Measurements from ENCODE around the gene EPHA4.

Gene EPHA4

DNA sequence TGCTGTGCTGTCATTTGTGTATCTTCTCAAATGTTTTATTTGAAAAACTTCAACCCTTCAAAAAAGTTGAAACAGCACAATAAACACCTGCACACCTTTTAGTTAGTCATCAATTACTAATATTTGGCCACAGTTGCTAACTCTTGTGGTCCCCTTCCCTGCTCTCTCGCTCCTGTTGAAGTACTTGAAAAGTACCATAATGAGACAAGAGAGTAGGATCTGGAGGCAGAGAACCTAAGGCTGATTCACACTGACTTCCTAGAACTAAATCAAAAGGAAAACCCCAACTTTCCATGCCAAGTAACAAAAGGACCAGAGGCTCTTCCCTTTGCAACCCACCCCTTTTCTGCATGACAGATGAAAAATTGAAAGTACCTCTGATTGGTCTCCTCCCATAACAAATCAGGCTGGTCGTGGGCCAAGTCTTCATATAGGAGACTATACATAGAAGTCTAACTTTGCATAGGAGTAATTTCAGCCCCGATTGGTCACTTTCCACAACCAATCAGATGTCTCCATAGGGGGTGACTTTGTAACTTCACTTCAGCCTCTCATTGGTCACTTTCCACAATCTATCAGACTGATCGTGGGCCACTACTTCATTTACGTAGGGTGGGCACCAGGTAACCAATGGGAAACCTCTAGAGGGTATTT is 179.7 kb downstream of the EPHA4 start:
- no peak for DNase-seq (ENCODE audit: low read depth)

DNA sequence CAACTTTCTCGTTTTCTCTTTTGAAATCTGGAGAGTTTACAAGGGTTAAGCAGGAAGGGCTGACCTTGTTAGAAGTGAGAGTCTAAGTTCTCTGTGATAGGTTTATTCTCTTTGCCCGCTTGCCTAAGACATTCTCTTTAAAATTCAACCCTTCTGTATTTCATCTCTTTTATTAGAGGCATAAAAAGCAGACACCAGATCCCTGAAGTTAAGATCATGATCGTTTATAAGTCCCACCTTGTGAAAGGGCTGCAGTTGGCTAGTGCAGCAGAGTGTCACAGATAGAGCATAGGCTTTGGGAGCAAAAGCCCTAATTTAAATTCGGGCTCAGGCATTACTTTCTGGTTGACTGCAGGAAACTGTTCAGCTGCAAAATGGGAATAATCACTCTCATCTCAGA is 181.2 kb downstream of the EPHA4 start:
- no peak for DNase-seq (ENCODE audit: low read depth)

DNA sequence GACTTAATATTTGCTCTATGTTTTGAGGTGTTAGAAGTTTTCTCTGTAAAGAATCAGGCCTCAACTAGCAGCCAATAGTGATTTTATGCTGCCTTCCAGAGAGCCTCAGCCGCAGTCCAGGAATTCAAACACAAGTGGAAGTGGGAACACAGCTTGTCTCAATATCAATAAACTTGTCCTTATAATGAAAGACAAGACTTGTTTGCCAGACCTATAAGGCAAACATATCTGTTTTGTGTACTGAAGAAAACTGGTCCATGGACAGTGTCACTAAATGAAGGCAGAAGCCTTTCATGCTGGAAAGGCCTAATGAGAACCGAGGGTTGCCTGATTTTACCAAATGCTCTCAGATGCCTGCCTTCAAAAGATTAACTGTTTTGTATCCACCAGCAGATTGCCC is 182.2 kb downstream of the EPHA4 start:
- no peak for DNase-seq (ENCODE audit: low read depth)

DNA sequence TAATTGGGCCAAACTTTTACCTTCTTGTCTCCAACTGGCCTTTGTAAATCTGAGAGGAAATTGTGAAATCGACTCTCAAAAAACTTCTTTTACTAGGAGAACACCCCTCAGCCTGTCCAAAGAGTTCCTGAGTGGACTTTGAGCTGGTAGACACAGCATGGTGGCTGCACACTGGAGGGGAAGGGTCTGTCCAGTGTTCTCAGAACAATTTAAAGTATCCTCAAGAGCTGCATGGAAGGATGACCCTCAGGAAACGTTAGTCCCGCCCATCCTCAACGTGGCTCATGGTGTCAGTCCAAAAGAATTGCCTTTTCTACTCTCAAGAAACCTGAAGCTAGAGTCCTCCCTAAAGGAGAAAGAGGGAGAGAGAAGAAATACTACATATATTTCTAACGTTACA is 182.7 kb downstream of the EPHA4 start:
- DNase-seq (ENCODE audit: low read depth), result no peak

DNA sequence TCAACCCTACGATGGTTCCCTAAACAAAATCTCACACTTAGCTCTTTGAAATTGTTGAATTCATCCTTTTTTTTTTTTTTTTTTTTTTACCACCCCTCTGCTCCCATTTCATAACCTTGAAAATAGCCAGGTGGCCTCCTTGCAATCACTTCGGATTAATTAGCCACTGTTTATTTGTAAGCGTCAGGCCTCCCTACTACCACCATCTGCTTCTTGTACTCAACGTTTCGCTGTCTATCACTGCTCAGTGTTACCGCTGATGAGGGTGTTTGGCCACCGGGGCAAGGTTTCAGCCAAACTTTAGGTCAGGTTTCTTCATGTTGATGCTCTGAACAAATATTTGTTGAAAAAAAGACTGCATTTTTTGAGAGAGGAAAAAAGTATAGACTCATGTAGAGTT is 183.2 kb downstream of the EPHA4 start:
- no peak for DNase-seq (ENCODE audit: low read depth)

DNA sequence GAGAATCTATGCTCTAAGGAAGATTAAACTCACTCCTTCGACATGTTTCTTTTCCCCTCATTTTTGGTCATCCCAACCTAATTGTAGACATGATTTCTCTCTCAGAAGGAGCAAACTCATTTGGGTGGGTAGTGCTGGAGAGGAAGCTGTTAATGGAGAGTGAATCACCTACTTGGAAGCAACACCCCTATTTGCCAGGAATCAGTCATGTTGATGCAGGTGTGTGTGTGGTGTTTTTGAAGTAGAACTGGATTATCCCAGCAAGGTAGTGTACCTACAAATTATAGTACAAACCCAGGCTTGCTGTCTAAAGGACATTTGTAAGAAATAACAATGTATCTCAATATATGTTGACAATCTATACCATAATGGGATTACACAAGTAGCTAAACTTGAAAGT is 186.4 kb downstream of the EPHA4 start:
- no peak for DNase-seq (ENCODE audit: low read depth)

DNA sequence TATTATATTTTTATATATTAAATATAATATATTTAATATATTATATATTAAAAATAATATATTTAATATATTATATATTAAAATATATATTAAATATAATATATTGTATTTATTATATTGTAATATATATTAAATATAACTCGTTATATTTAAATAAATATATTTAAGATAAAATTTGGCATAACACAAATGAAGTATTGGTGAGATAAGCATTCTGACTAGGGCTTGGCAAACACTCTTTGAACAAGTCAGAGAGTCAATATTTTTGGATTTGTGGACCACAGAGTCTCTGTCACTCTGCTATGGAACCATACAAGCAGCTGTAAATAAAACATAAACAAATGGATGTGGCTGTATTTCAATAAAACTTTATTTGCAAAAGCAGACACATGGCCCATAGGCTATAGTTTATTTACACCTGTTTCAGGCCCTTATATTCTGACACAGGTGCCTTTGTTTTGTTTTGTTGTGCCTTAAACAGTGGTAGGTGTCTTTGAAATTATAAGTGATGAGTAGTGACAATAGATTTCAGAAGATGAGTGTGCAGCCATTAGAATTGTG is 190.1 kb downstream of the EPHA4 start:
- DNase-seq (ENCODE audit: low read depth), result no peak

DNA sequence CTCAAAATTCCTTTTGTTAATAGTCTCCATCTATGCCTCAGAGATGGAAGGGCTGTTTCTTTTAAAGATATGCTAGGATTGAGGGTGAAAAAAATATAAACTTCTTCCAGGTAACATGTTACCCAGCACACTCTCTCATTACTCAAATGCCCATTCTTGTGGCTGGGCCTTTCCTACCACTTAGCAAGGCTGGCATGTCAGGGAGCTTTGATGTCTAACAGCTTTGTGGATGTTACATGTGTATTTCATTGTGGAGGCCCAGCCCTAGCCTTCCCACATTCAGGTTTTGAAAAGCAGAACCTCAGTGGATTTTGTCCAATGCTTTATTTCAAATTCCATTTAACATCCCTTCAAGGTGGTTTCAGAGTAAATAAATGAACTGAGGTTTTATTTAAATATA is 191.4 kb downstream of the EPHA4 start:
- DNase-seq (ENCODE audit: low read depth), result no peak

DNA sequence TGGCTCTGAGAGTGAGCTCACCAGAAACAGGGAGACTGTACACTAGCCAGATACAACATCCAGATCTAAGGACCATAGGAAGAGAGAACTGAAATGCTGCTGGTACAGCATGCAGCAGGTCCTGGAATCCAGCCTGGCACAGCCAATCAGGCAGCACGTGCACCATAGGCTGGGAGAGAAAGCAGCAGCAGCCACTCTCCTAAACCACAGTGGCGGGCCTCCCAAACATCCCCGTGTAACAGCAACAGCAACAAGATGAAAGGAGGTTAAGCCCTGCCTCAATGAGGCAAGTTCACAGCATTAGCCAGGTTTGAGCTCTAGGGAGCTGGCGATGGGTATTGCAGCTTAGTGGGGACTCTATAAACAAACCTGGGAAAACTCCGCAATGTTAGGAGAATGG is 192.0 kb downstream of the EPHA4 start:
- no peak for DNase-seq (ENCODE audit: low read depth)

DNA sequence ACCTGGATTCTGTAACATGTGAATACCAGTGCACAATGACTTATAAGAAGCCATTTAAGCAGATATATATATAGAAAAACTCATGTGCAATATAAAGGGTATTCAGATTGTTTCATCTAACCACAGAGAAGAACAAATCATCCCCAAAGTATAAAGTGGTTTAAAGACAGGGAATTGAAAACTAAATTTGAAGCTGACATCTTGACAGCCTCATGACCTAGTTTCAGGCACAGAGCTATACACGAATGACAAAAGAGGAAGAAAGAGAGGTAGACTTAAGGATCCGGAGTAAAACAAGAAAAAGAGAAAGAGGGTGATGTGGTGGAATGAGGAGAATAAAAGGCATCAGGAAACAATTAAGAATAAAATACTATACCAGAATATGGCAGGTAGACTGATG is 194.5 kb downstream of the EPHA4 start:
- no peak for DNase-seq (ENCODE audit: low read depth)

DNA sequence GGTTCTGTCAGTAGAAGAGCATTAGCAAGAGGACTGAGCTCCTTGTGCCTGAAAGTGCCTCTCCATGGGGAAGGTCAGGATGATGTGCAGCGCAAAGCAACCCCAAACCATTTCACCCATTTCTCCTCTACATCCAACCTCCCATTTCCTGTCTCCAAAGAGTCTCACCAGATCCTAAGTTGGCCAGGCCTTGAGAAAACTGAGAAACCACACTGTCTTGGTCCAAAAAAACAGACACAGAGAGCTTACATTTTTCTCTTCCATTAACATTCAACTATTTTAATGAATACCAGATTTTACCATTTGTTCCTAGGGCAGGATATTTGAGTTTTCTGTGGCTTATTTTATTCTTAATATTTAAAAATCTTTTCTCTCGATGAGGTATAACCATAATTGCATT is 195.0 kb downstream of the EPHA4 start:
- no peak for DNase-seq (ENCODE audit: low read depth)

DNA sequence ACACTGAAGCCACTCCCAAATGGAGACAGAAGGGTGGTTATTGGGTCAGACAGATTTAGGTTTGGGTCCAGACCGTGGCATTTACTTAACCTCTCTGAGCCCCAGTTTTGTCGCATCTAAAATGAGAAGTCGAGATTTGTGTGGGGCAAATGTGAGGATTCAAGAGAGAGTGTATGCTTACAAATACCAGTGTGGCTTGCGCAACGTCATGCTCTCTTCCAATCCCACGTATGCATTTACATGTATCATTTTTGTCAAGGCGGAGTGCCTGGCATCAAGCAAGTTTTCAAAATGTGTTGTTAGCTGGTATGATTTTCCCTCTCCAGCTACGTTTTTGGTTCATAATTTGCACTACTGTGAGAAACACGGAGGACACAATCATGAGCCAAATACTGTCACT is 197.9 kb downstream of the EPHA4 start:
- no peak for DNase-seq (ENCODE audit: low read depth)

DNA sequence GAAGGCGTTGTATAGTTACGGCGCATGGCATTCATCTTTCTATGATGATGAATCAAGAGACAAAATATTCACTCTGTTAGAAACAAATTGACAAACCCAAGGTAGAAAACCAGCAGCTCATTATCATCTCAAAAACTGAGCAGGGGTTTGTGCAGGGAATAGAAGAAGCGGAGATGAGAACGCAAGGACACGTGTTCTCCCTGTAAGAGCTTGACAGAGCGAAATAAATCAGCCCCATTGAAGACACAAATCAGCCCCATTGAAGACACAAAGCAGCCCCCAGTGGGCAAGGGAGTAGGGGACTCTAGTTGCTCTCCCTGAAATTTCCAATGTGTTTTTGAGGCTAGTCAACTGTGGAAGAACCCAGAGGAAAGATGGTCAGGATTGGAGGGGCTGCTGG is 199.2 kb downstream of the EPHA4 start:
- no peak for DNase-seq (ENCODE audit: low read depth)

DNA sequence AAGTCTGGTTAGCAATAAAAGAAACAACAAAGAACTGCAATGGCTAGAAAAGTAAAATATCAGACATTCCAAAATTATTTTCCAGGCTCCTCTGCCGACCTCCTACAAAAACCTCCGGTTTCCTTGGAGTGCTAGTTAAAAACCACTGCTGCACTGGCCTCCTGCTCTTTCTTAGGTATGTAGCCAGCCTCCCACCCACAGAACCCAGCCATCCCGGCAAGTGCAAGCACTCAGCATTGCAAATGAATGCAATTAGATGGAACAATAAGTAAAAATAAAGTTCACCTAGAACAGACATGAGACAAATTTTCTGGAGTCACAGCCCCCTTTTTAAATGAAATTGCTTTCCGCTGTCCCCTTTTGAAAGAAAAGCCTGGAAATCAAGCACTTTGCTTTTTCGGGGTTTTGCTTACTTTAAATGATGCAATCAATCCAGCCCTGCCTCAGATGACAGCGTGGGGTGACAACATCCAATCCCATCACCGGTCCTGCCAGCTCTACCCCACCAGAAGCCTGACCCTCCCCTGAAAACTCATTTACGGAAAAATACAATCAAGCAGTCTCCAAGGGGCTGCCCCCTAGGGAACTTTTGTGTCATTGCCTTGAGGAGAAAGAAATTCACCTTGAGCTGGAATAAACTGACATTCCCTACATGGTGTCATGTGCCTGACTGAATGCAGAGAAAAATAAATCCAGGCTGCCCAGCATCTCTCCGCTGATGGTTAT is 199.8 kb downstream of the EPHA4 start:
- no peak for DNase-seq (ENCODE audit: low read depth)

DNA sequence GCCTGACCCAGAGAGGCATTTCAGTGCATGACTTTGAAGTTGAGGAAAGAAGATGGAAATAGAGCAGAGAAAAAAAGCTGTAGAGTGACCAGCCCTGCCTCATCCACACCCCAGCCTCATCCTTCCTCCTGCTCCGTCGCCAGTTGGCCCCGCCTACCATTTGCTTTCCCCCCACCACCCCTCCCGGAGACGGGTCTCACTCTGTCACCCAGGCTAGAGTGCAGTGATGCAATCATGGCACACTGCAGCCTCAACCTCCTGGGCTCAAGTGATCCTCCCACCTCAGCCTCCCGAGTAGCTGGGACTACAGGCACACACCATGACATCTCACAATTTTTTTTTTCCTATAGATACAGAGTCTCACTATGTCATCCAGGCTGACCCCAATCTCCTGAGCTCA is 200.8 kb downstream of the EPHA4 start:
- DNase-seq (ENCODE audit: low read depth), result no peak

DNA sequence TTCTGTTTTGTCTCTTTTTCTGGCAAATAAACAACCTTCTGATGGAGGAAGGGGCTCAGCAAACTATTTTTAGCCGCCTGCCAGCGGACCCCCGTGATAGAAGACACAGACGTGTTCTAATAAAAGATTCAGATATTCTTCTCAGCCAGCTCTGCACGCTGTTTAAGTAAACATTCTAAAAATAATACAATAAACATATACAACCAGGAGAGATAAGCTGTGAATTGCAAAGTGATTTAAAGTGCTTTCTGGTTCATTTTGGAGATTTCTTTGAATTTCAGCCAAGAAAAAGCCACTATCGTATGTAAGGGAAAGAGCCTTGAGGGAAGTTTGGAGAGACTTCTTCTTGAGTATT is 201.3 kb downstream of the EPHA4 start:
- no peak for DNase-seq (ENCODE audit: low read depth)

DNA sequence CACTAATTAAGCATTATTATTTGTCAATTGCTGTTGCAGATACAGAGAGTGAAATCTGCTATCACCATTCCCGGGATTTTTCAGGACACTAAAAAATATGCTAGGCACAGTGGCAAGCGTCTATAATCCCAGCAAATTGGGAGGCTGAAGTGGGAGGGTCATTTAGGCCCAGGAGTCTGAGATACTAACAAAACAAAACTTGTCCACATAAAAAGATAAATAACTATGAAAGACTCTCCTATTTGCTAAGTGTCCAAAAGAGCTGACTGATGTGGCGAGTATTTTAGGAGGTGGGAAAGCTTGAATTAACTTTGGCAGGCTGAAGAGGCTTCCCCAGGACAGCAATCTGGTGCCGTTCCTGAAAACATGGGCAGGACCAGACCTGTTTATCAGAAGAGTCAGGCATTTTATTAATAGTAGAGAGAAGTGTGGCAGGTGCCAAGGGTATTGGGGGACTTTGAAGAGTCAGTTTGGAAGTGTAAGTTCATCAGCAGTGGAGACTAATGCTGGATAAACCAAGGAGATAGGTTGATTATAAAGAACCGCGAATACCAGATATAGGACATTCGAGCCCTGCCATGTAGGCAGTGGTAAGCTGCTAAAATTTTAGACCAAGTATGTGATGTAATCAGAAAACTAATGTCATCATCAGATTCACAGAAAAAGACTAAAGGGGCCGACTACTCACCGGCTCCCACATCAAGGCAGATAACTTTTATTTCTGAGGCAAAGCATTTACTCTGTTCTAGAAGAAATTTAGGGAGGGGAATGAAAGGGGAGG is 201.8 kb downstream of the EPHA4 start:
- no peak for DNase-seq (ENCODE audit: low read depth)

Data from fibroblast of the conjunctiva (primary cell).